SK-N-SH (cell line): ENCODE measurements around the gene ERC2. TPM values are rescaled to one million over a fixed set of nuclear protein-coding genes. Genes with fewer than 3 reads are reported as not detected.
A peak's percentile ranks its signal among the peaks of the same experiment; 100 is the strongest.

Source experiments
- CTCF ChIA-PET: fragments of 300-600, 350-600 bp; formaldehyde crosslinking; extraction: SDS; loops from one replicate; lab custom pipeline; 2021; lab: Yijun Ruan, JAX
- POLR2A ChIA-PET: fragments of 350-600 bp; sonication (Branson Sonifier 250); formaldehyde crosslinking; extraction: SDS; loops from one replicate; lab custom pipeline; 2020; ENCODE audit warnings: antibody characterized with exemption, inconsistent platforms; lab: Yijun Ruan, JAX
- DNase-seq: peaks from one replicate; pipeline ENCODE4 v3.0.0; 2012
- H2AFZ ChIP-seq: fragments of 200-600 bp; sonication (generic); 2 replicates; pipeline ENCODE4 v1.8.1; 2016; ENCODE audit warnings: antibody characterized with exemption, mild to moderate bottlenecking, low read depth
- H3F3A ChIP-seq: fragments of 200-600 bp; sonication (generic); replicated peaks from 2 replicates; pipeline ENCODE3; 2016; ENCODE audit warnings: antibody characterized with exemption, mild to moderate bottlenecking; ENCODE audit not compliant: insufficient read depth
- H3K27ac ChIP-seq, 2 experiments: fragments of 200-500 bp in 1 of 2; fragments of 200-600 bp in 1 of 2; sonication (Bioruptor generic) in 1 of 2; sonication (generic), shearing (Covaris generic) in 1 of 2; 2 replicates each; pipeline versions ENCODE4 v1.5.1 to v1.6.1; 2014 to 2016; ENCODE audit warnings: low read depth in 2 of 2, inconsistent platforms in 1 of 2, low read length in 1 of 2, mild to moderate bottlenecking in 1 of 2, mixed read lengths in 1 of 2
- H3K27me3 ChIP-seq: fragments of 200-600 bp; sonication (generic), shearing (Covaris generic); 2 replicates; pipeline ENCODE4 v1.6.1; 2016; ENCODE audit warnings: mixed run types; ENCODE audit not compliant: insufficient read depth
- H3K36me3 ChIP-seq, 2 experiments: fragments of 200-500 bp in 1 of 2; fragments of 200-600 bp in 1 of 2; sonication (Bioruptor generic) in 1 of 2; sonication (generic) in 1 of 2; replicated peaks in 1 of 2; 2 replicates each; pipeline versions ENCODE3 to v1.5.1; 2014 to 2016; ENCODE audit warnings: low read length in 1 of 2, mild to moderate bottlenecking in 1 of 2; ENCODE audit not compliant: insufficient read depth in 2 of 2, control insufficient read depth in 1 of 2
- H3K4me1 ChIP-seq, 2 experiments: fragments of 200-500 bp in 1 of 2; fragments of 200-600 bp in 1 of 2; sonication (Bioruptor generic) in 1 of 2; sonication (generic), shearing (Covaris generic) in 1 of 2; 2 replicates each; pipeline versions ENCODE4 v1.5.1 to v1.6.1; 2014 to 2016; ENCODE audit warnings: low read depth in 1 of 2, low read length in 1 of 2, mixed run types in 1 of 2; ENCODE audit not compliant: insufficient read depth in 2 of 2, control insufficient read depth in 1 of 2
- H3K4me2 ChIP-seq: fragments of 200-600 bp; sonication (generic), shearing (Covaris generic); 2 replicates; pipeline ENCODE4 v1.6.1; 2017; ENCODE audit warnings: mixed run types
- H3K4me3 ChIP-seq, 2 experiments: fragments of 200-500 bp in 1 of 2; fragments of 200-600 bp in 1 of 2; sonication (Bioruptor generic) in 1 of 2; sonication (generic), shearing (Covaris generic) in 1 of 2; 2 replicates each; pipeline versions ENCODE4 v1.5.1 to v1.8.1; 2014 to 2016; ENCODE audit warnings: low read depth in 2 of 2, inconsistent platforms in 1 of 2, low read length in 1 of 2, mild to moderate bottlenecking in 1 of 2, mixed read lengths in 1 of 2, moderate library complexity in 1 of 2
- H3K79me2 ChIP-seq: fragments of 200-600 bp; sonication (generic); 2 replicates; pipeline ENCODE4 v1.8.1; 2017; ENCODE audit warnings: mild to moderate bottlenecking; ENCODE audit not compliant: insufficient read depth
- H3K9ac ChIP-seq: fragments of 200-600 bp; sonication (generic); 2 replicates; pipeline ENCODE4 v1.6.1; 2017; ENCODE audit warnings: mixed run types
- H3K9me2 ChIP-seq: fragments of 200-600 bp; sonication (generic); 2 replicates; pipeline ENCODE4 v1.6.1; 2017; ENCODE audit warnings: mixed run types
- H3K9me3 ChIP-seq: fragments of 200-600 bp; sonication (generic); 2 replicates; pipeline ENCODE4 v1.6.1; 2017; ENCODE audit warnings: mixed run types, mild to moderate bottlenecking, moderate library complexity
- H4K20me1 ChIP-seq: fragments of 200-600 bp; sonication (generic); 2 replicates; pipeline ENCODE4 v1.6.1; 2017; ENCODE audit warnings: mild to moderate bottlenecking, mixed run types; ENCODE audit not compliant: insufficient read depth
- CHD2 ChIP-seq: fragments of 150-350 bp; IDR thresholded peaks from 2 replicates; pipeline ENCODE4 v1.6.1; 2018; ENCODE audit warnings: low read length; ENCODE audit not compliant: partially characterized antibody
- CTCF ChIP-seq: fragments of 200-600 bp; sonication (generic); IDR thresholded peaks from 2 replicates; pipeline ENCODE4 v1.6.1; 2017; ENCODE audit warnings: antibody characterized with exemption, mild to moderate bottlenecking, moderate library complexity
- ELF1 ChIP-seq: IDR thresholded peaks from 2 replicates; pipeline ENCODE4 v1.4.0; 2012
- EP300 ChIP-seq, 2 experiments: IDR thresholded peaks; 2 replicates each; pipeline versions ENCODE4 v1.4.0 to v1.6.1; 2012; ENCODE audit warnings: borderline replicate concordance in 1 of 2, low read depth in 1 of 2, low read length in 1 of 2
- EZH2phosphoT487 ChIP-seq: fragments of 200-600 bp; sonication (generic); IDR thresholded peaks from 2 replicates; pipeline ENCODE4 v1.6.1; 2017; ENCODE audit warnings: low read depth, mixed run types, mild to moderate bottlenecking, antibody characterized with exemption, moderate library complexity, borderline replicate concordance
- FOXJ3 ChIP-seq: sonication (generic); formaldehyde crosslinking; IDR thresholded peaks from 2 replicates; pipeline ENCODE4 v1.5.1; 2020; ENCODE audit warnings: mild to moderate bottlenecking, missing genetic modification reagents
- GABPA ChIP-seq: IDR thresholded peaks from 2 replicates; pipeline ENCODE4 v1.4.0; 2012; ENCODE audit warnings: low read depth, mild to moderate bottlenecking
- IRF3 ChIP-seq: fragments of 150-350 bp; IDR thresholded peaks from 2 replicates; pipeline ENCODE4 v1.6.1; 2016; ENCODE audit warnings: mild to moderate bottlenecking, low read depth, low read length
- JUND ChIP-seq: IDR thresholded peaks from 2 replicates; pipeline ENCODE4 v1.4.0; 2012
- MAX ChIP-seq: IDR thresholded peaks from 2 replicates; pipeline ENCODE4 v1.4.0; 2012; ENCODE audit warnings: low read depth
- MEF2A ChIP-seq: IDR thresholded peaks from 2 replicates; pipeline ENCODE4 v1.4.0; 2012; ENCODE audit warnings: low read depth, borderline replicate concordance
- NFIC ChIP-seq: IDR thresholded peaks from 2 replicates; pipeline ENCODE4 v1.4.0; 2012; ENCODE audit warnings: borderline replicate concordance
- POLR2AphosphoS5 ChIP-seq: IDR thresholded peaks from 2 replicates; pipeline ENCODE4 v1.6.1; 2012; ENCODE audit warnings: low read depth, low read length
- RAD21 ChIP-seq: IDR thresholded peaks from 2 replicates; pipeline ENCODE4 v1.6.1; 2012; ENCODE audit warnings: mild to moderate bottlenecking, low read length
- REST ChIP-seq: IDR thresholded peaks from 2 replicates; pipeline ENCODE4 v1.6.1; 2012; ENCODE audit warnings: mild to moderate bottlenecking, low read depth, low read length, moderate library complexity
- SIN3A ChIP-seq: IDR thresholded peaks from 2 replicates; pipeline ENCODE4 v1.6.1; 2012; ENCODE audit warnings: low read depth, mild to moderate bottlenecking, low read length, moderate library complexity, borderline replicate concordance
- TAF1 ChIP-seq: IDR thresholded peaks from 2 replicates; pipeline ENCODE4 v1.6.1; 2012; ENCODE audit warnings: low read depth, mild to moderate bottlenecking, low read length, moderate library complexity, borderline replicate concordance
- TCF12 ChIP-seq: IDR thresholded peaks from 2 replicates; pipeline ENCODE4 v1.4.0; 2012
- TEAD4 ChIP-seq: IDR thresholded peaks from 2 replicates; pipeline ENCODE4 v1.4.0; 2012; ENCODE audit warnings: mild to moderate bottlenecking, borderline replicate concordance; ENCODE audit not compliant: insufficient read depth
- USF1 ChIP-seq: IDR thresholded peaks from 2 replicates; pipeline ENCODE4 v1.4.0; 2012; ENCODE audit warnings: low read depth, borderline replicate concordance
- YY1 ChIP-seq: IDR thresholded peaks from 2 replicates; pipeline ENCODE4 v1.4.0; 2012; ENCODE audit warnings: low read depth, mild to moderate bottlenecking
- WGBS: methylation state at CpG from one replicate; pipeline ENCODE4 v1.1.6; 2017; ENCODE audit warnings: low lambda C conversion rate; 5-methylcytosine and 5-hydroxymethylcytosine counted together
- polyA plus RNA-seq, 3 experiments: library from polyadenylated mRNA; depleted of rRNA; stranded (reverse); fragments of >200 nt; gene quantifications; 2 replicates each; pipeline ENCODE4 v1.2.3, GENCODE V29; 2012

ERC2 gene
- polyA plus RNA-seq, 1 of the 3 experiments (the other 2 are of a cell fraction): 1.6 TPM

GRCh38 chr3:55718521-55718921 lies 749.7 kb downstream of the ERC2 start (continued):
- TF ChIP-seq CHD2: no peak
- TF ChIP-seq USF1: no peak
- TF ChIP-seq TAF1: no peak
- TF ChIP-seq MAX: no peak
- 0 out of 2 replicates have a peak, but pooled peaks have one; percentile 8 for TF ChIP-seq TCF12
- no peak for TF ChIP-seq REST
- TF ChIP-seq ELF1: 0 out of 2 replicates have a peak, but pooled peaks have one; percentile 13
- TF ChIP-seq GABPA: no peak
- no peak for TF ChIP-seq CTCF
- TF ChIP-seq FOXJ3: no peak
- no peak for TF ChIP-seq SIN3A
- no peak for TF ChIP-seq EP300 (IDR thresholded peaks at IDR 0.05; ENCODE audit: borderline replicate concordance in 1 of 2, low read depth in 1 of 2, low read length in 1 of 2)
- TF ChIP-seq MEF2A: no peak
- TF ChIP-seq JUND: no peak
- no peak for TF ChIP-seq TEAD4
- TF ChIP-seq NFIC: peak; percentile 45
- no peak for TF ChIP-seq POLR2AphosphoS5

DNA sequence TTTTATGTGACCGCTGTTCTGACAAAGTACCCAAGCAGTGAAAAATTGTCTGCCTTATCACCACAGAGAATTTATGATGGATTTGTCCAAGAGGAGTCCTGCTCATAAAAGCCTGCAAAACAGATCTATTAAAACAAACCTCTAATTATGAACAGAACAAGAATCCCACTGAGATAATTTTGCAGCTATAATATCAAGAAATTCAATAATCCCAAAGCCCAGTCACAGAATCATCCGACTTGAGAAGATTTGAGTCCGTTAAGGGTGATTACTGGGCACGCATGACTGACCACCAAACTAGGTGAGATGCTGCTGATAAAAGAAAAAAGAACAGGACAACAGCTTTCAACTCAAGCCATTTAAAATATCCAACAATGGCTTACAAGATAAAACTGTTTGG lies 750.2 kb downstream of the ERC2 start:
- POLR2A ChIA-PET: no interaction called here
- no peaks in the 10 kb centered on the region for H3K36me3 ChIP-seq
- TF ChIP-seq RAD21: no peak
- no peak for TF ChIP-seq POLR2AphosphoS5
- no peak for TF ChIP-seq SIN3A
- no peak for TF ChIP-seq GABPA
- TF ChIP-seq CTCF: no peak
- no peak for TF ChIP-seq EZH2phosphoT487
- no peak for TF ChIP-seq YY1
- TF ChIP-seq IRF3: no peak

More for the DNA sequence above, 750.2 kb downstream of the ERC2 start:
- Histone ChIP-seq H3K9me3 (no peaks in the 10 kb centered on the region), H3K4me1 (peaks cover 8 to 9% of the 10 kb centered on the region in 2 experiments; a peak in 3 of 4 replicates), H3K4me3 (no peak overlapping the region), H3K27ac (peak overlapping the region in 1 of 2 experiments; percentile 43; a peak in 2 of 4 replicates), H3K79me2 (no peaks in the 10 kb centered on the region), H2AFZ (no peak overlapping the region), H3K9me2 (no peaks in the 10 kb centered on the region), H3K4me2 (peak overlapping the region; percentile 50), H3K9ac (no peak overlapping the region), H3K27me3 (no peaks in the 10 kb centered on the region), H4K20me1 (no peaks in the 10 kb centered on the region), H3F3A (peaks cover 13% of the 10 kb centered on the region)
- 42% methylated on average over 4 of the region's 4 CpGs for WGBS
- DNase-seq: peak; percentile 15
- CTCF ChIA-PET: interaction anchor here (0.7 to 1.7 kb wide), 5 partner anchors 14 to 533 kb away, joined by 3 read pairs; partner anchors contain the start of gene WNT5A
